Measurements from ENCODE around the gene CDS1.

The CDS1 gene

DNA sequence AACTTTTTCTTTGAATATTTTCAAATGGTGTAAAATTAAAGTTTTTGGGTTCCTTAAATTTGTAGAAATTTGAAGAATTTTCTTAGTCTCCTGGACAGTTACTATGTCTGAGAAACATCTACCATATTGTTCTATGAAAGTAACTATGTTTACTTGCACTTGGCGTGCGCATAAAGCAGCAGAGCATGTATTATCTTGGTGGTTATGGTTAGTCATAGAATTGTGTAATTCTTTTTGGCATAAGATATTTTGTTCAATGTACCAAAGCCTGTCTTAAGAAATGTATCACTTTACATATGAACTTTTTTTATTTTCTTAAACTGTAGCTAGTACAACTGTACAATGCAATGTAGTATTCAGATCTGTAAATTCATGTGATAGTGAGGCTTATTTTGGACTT, 49.2 kb downstream of the CDS1 start:
- no peaks in the 10 kb centered on the region for H3K36me3 ChIP-seq
- no peak overlapping the region for H3K4me3 ChIP-seq (ENCODE audit: low read depth in 1 of 2, low read length in 1 of 2)
- H3K9me3 ChIP-seq = no peaks in the 10 kb centered on the region
- H3K27me3 ChIP-seq = peaks cover 10% of the 10 kb centered on the region
- H3K27ac ChIP-seq = no peak overlapping the region
- no peaks in the 10 kb centered on the region for H3K4me1 ChIP-seq (ENCODE audit: control insufficient read depth in 1 of 2, insufficient read depth in 1 of 2, low read depth in 1 of 2, low read length in 1 of 2)
- TF ChIP-seq, protein P1, sequence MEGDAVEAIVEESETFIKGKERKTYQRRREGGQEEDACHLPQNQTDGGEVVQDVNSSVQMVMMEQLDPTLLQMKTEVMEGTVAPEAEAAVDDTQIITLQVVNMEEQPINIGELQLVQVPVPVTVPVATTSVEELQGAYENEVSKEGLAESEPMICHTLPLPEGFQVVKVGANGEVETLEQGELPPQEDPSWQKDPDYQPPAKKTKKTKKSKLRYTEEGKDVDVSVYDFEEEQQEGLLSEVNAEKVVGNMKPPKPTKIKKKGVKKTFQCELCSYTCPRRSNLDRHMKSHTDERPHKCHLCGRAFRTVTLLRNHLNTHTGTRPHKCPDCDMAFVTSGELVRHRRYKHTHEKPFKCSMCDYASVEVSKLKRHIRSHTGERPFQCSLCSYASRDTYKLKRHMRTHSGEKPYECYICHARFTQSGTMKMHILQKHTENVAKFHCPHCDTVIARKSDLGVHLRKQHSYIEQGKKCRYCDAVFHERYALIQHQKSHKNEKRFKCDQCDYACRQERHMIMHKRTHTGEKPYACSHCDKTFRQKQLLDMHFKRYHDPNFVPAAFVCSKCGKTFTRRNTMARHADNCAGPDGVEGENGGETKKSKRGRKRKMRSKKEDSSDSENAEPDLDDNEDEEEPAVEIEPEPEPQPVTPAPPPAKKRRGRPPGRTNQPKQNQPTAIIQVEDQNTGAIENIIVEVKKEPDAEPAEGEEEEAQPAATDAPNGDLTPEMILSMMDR (IDR thresholded peaks at IDR 0.05) = no peak

DNA sequence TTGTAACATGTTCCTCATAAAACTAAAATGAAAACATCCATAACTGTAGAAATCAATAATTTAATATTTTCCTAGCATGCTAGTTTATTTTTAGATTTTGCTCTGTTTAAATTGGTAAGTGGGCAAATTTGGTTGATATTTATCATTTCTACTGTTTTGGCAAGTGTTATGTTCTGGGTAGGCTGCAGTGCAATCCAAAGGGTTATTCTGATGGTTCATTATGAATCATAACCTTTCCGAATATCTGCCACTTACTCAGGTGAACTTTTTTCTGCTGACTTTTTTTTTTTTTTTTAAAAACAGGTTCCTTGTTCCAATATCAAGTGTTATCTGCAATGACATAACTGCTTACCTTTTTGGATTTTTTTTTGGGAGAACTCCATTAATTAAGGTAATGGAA, 52.0 kb downstream of the CDS1 start:
- TF ChIP-seq, protein P1 (IDR thresholded peaks at IDR 0.05) = no peak
- Histone ChIP-seq H3K27ac (no peak overlapping the region), H3K4me1 (ENCODE audit: control insufficient read depth in 1 of 2, insufficient read depth in 1 of 2, low read depth in 1 of 2, low read length in 1 of 2) (no peaks in the 10 kb centered on the region)

DNA sequence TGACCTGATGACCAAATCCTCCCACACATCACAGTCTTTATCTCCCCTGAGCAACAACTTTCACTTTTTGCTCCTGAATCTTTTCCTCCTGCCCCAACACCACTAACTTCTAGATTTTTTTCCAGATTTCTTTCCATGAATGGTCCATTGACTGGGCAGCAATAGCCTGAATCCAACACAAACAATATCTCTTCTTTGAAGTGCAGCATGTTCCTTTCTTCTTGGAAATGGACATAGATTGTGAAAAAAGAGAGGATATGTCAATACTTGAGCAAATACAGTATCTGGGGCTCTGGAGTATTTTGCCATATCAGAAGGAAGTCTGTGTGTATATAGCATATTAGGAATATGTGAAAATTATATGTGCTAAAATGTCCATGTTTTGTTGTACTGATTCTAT, 55.2 kb downstream of the CDS1 start:
- no peak overlapping the region for H3K27ac ChIP-seq
- no peaks in the 10 kb centered on the region for H3K36me3 ChIP-seq
- TF ChIP-seq, protein P1 (IDR thresholded peaks at IDR 0.05) = no peak
- H3K9me3 ChIP-seq = no peaks in the 10 kb centered on the region
- H3K4me1 ChIP-seq (ENCODE audit: control insufficient read depth in 1 of 2, insufficient read depth in 1 of 2, low read depth in 1 of 2, low read length in 1 of 2) = no peaks in the 10 kb centered on the region
- H3K4me3 ChIP-seq (ENCODE audit: low read depth in 1 of 2, low read length in 1 of 2) = no peak overlapping the region
- peaks cover 4% of the 10 kb centered on the region for H3K27me3 ChIP-seq

More for the DNA sequence above, 52.0 kb downstream of the CDS1 start:
- Histone ChIP-seq H3K9me3 (no peaks in the 10 kb centered on the region), H3K36me3 (no peaks in the 10 kb centered on the region), H3K4me3 (ENCODE audit: low read depth in 1 of 2, low read length in 1 of 2) (no peak overlapping the region), H3K27me3 (peaks cover 4% of the 10 kb centered on the region)

DNA sequence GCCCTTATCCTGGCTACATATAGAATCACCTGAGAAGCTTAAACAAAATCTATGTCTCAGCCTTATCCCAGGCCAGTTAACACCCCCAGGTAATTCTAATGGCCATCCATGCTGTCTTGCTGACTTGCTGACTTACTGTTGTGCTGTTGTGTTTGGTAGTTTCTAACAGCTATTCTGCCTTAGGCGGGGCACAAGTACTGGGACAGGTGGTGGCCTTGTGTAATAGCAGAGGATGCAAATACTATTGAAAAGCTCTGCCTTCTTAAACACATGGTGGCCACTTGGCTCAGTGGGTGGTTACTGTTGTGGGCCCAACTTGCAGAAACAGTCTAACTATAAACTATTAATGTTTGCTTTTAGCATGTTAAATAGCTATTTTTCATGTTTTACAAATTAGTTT, 56.2 kb downstream of the CDS1 start:
- no peaks in the 10 kb centered on the region for H3K36me3 ChIP-seq
- H3K27me3 ChIP-seq = peaks cover 4% of the 10 kb centered on the region
- H3K4me1 ChIP-seq (ENCODE audit: control insufficient read depth in 1 of 2, insufficient read depth in 1 of 2, low read depth in 1 of 2, low read length in 1 of 2) = no peaks in the 10 kb centered on the region
- no peaks in the 10 kb centered on the region for H3K9me3 ChIP-seq
- no peak overlapping the region for H3K4me3 ChIP-seq (ENCODE audit: low read depth in 1 of 2, low read length in 1 of 2)
- H3K27ac ChIP-seq = no peak overlapping the region
- TF ChIP-seq, protein P1 (IDR thresholded peaks at IDR 0.05) = no peak

DNA sequence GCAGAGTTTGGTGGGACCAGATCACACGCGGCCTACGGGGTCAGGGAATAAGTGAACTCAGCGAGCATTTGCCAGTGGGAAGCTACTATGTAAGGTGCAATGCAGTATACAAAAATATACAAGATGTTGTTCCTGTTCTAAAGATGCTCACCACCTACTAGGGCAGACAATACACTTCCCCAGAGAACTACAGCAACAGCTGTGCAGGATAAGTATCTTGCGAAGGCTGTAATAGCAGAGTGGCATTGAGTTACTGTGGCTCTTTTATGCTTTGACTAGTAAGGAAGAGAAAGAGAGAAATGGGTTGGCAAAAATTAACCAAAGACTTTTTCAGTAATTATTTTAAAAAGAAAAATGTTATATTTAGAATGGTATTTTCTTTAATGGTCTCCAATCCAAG, 61.2 kb downstream of the CDS1 start:
- H3K27me3 ChIP-seq = no peaks in the 10 kb centered on the region
- H3K4me1 ChIP-seq (ENCODE audit: control insufficient read depth in 1 of 2, insufficient read depth in 1 of 2, low read depth in 1 of 2, low read length in 1 of 2) = no peaks in the 10 kb centered on the region
- no peaks in the 10 kb centered on the region for H3K9me3 ChIP-seq
- TF ChIP-seq, protein P1 (IDR thresholded peaks at IDR 0.05) = no peak
- H3K4me3 ChIP-seq (ENCODE audit: low read depth in 1 of 2, low read length in 1 of 2) = no peak overlapping the region
- H3K36me3 ChIP-seq = no peaks in the 10 kb centered on the region
- H3K27ac ChIP-seq = no peak overlapping the region

DNA sequence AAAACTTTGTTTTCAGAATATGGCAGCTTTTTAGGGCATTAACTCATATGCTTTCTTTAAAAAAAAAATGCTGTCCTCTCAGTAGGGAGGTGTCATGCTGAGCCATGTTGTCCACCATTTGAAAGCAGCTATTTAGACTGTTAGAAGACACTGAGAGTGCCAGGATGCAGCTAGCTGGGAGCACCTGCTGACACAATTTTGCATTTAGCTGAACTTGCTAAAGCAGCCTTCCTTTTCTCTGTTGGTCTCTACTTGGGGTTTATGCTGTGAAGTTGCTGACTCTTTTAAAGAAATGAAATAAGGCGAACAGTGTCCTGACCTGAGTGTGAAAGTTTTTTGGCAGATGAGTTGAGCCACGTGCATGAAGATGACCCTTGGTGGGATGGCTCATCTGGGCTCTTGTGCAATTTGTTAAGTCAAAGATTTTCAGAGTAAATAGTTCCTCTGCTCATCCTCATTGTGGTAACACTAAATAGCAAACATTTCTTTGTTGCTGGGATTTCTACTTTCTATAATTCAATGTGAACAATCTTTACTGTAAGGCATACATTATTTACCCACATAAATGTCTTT, 64.5 kb downstream of the CDS1 start:
- Histone ChIP-seq H3K36me3 (no peaks in the 10 kb centered on the region), H3K4me1 (ENCODE audit: control insufficient read depth in 1 of 2, insufficient read depth in 1 of 2, low read depth in 1 of 2, low read length in 1 of 2) (no peaks in the 10 kb centered on the region), H3K4me3 (ENCODE audit: low read depth in 1 of 2, low read length in 1 of 2) (no peak overlapping the region), H3K9me3 (no peaks in the 10 kb centered on the region), H3K27me3 (no peaks in the 10 kb centered on the region), H3K27ac (no peak overlapping the region)
- TF ChIP-seq, protein P1 (IDR thresholded peaks at IDR 0.05) = no peak
